Esophagus squamous epithelium (tissue), 5 donors: Measurements from ENCODE around the gene TAAR9. TPM values are rescaled to one million over a fixed set of nuclear protein-coding genes. Genes with fewer than 3 reads are reported as not detected.

Experiments used
- DNase-seq: peaks from one replicate; lab custom pipeline; 2025; lab: John Stamatoyannopoulos, UW
- H3K27ac ChIP-seq, 4 donors: fragments of 200-600 bp; sonication (generic); one replicate each; pipeline ENCODE4 v1.5.1; 2016 to 2019; ENCODE audit warnings: mild to moderate bottlenecking in 1 of 4
- H3K27me3 ChIP-seq, 4 donors: fragments of 200-600 bp; sonication (generic); 1 replicate in 3 of 4; 2 replicates in 1 of 4; pipeline versions ENCODE4 v1.5.1 to v1.6.0; 2017 to 2021; ENCODE audit warnings: antibody characterized with exemption in 1 of 4
- H3K36me3 ChIP-seq, 3 donors: fragments of 200-600 bp; sonication (generic); one replicate each; pipeline ENCODE4 v1.5.1; 2016 to 2019
- H3K4me1 ChIP-seq, 3 donors: fragments of 200-600 bp; sonication (generic); one replicate each; pipeline ENCODE4 v1.5.1; 2017 to 2019
- H3K4me3 ChIP-seq, 4 donors: fragments of 200-600 bp; sonication (generic); 1 replicate in 3 of 4; 2 replicates in 1 of 4; pipeline ENCODE4 v1.5.1; 2016 to 2019; ENCODE audit warnings: mild to moderate bottlenecking in 2 of 4, moderate library complexity in 1 of 4
- H3K9me3 ChIP-seq, 3 donors: fragments of 200-600 bp; sonication (generic); one replicate each; pipeline ENCODE4 v1.5.1; 2016 to 2019
- POLR2A ChIP-seq, 4 donors: fragments of 450-650 bp; IDR thresholded peaks; one replicate each; pipeline ENCODE4 v1.6.1; 2017; ENCODE audit warnings: antibody characterized with exemption in 4 of 4, mild to moderate bottlenecking in 4 of 4, moderate library complexity in 3 of 4
- WGBS, 2 donors: methylation state at CpG; one replicate each; pipeline ENCODE4 v1.1.5; 2018; 5-methylcytosine and 5-hydroxymethylcytosine counted together
- intact Hi-C: fragments of 100-400 bp; cut with DNase I; formaldehyde crosslinking; loops from one replicate; pipeline ENCODE4 v1.15.0; 2022
- total RNA-seq, 4 donors: library from RNA; depleted of rRNA; stranded (reverse); fragments of >200 nt; gene quantifications; one replicate each; pipeline ENCODE4 v1.1.0, GENCODE V29; 2016
- TF ChIP-seq, protein P1 (sequence below), 6 experiments: fragments of 450-650 bp in 4 of 6; fragments of 200-600 bp in 2 of 6; sonication (generic) in 2 of 6; IDR thresholded peaks; one replicate each; pipeline ENCODE4 v1.5.1; 2016 to 2019; ENCODE audit warnings: antibody characterized with exemption in 6 of 6, mild to moderate bottlenecking in 4 of 6, moderate library complexity in 4 of 6
- donor health status: DM: yes; HTN: yes; CAD: no.

The TAAR9 gene
- total RNA-seq, 4 donors from 2014 or later = not detected

DNA sequence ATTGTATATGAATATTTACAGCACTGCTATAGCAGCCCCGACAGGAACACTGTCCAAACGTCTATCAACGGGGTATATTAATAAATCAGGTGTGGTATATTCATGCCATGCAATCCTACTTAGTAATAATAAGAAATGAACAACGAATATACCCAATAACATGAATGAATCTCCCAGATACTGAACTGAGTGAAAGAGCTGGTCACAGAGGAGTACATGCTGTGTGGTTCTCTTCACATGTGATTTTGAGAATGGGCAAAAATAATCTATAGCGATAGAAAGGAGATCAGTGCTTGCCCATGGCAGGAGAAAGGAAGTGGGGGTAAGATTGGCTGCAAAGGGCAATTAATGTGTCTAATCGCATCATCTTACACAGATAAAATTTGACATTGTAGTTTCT is 28.3 kb downstream of the TAAR9 start:
- no peaks in the 10 kb centered on the region for H3K9me3 ChIP-seq
- TF ChIP-seq POLR2A (IDR thresholded peaks at IDR 0.05) = no peak
- TF ChIP-seq, protein P1, sequence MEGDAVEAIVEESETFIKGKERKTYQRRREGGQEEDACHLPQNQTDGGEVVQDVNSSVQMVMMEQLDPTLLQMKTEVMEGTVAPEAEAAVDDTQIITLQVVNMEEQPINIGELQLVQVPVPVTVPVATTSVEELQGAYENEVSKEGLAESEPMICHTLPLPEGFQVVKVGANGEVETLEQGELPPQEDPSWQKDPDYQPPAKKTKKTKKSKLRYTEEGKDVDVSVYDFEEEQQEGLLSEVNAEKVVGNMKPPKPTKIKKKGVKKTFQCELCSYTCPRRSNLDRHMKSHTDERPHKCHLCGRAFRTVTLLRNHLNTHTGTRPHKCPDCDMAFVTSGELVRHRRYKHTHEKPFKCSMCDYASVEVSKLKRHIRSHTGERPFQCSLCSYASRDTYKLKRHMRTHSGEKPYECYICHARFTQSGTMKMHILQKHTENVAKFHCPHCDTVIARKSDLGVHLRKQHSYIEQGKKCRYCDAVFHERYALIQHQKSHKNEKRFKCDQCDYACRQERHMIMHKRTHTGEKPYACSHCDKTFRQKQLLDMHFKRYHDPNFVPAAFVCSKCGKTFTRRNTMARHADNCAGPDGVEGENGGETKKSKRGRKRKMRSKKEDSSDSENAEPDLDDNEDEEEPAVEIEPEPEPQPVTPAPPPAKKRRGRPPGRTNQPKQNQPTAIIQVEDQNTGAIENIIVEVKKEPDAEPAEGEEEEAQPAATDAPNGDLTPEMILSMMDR (IDR thresholded peaks at IDR 0.05) = no peak
- WGBS, 2 donors = 81 to 84% methylated on average over 6 of the region's 6 CpGs
- H3K27me3 ChIP-seq = peaks cover 0 to 18% (median 0%) of the 10 kb centered on the region in 4 donors
- no peak for DNase-seq
- H3K4me3 ChIP-seq = no peak overlapping the region
- no peak overlapping the region for H3K27ac ChIP-seq
- intact Hi-C loops = no loop called here
- H3K4me1 ChIP-seq = no peaks in the 10 kb centered on the region
- H3K36me3 ChIP-seq = no peaks in the 10 kb centered on the region

- WGBS, 2 donors = 32 to 55% methylated on average over 1 of the region's 1 CpG
- DNase-seq = no peak
- H3K4me3 ChIP-seq = no peak overlapping the region
- no peaks in the 10 kb centered on the region for H3K4me1 ChIP-seq
- intact Hi-C loops = no loop called here
- H3K27me3 ChIP-seq = peaks cover 0 to 18% (median 0%) of the 10 kb centered on the region in 4 donors
- TF ChIP-seq, protein P1 (IDR thresholded peaks at IDR 0.05) = no peak
- TF ChIP-seq POLR2A (IDR thresholded peaks at IDR 0.05) = no peak
- H3K9me3 ChIP-seq = no peaks in the 10 kb centered on the region
- no peaks in the 10 kb centered on the region for H3K36me3 ChIP-seq
- no peak overlapping the region for H3K27ac ChIP-seq
Measured at GRCh38 chr6:132567566-132567965, 29.5 kb downstream of the TAAR9 start.

- Histone ChIP-seq H3K4me3 (no peak overlapping the region), H3K27me3 (peaks cover 0 to 18% (median 0%) of the 10 kb centered on the region in 4 donors), H3K9me3 (no peaks in the 10 kb centered on the region), H3K36me3 (no peaks in the 10 kb centered on the region), H3K27ac (no peak overlapping the region), H3K4me1 (no peaks in the 10 kb centered on the region)
- no peak for DNase-seq
- intact Hi-C loops = no loop called here
- 46 to 54% methylated on average over 6 of the region's 6 CpGs for WGBS, 2 donors
- no peak for TF ChIP-seq POLR2A (IDR thresholded peaks at IDR 0.05)
- TF ChIP-seq, protein P1 (IDR thresholded peaks at IDR 0.05) = no peak
Measured at GRCh38 chr6:132568611-132569010, 30.5 kb downstream of the TAAR9 start.

DNA sequence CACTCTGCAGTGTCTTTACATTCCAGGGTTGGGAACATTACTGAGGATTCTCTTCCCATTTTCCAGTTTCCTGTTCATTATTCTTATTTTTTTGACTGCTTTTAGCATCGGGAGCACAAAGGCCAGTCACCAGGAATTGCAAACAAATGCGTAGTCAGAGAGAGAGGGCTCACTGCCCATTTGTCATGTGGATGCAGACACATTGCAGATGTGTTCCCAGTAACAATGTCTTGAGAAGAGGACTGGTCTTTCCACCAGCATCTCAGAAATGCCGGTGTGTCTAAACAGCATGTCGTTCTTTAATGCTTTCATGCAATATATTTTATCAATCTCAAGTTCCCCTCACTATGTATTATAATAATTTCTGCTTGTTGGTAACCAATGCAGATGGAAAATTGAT is 31.1 kb downstream of the TAAR9 start:
- H3K27ac ChIP-seq = no peak overlapping the region
- no peak overlapping the region for H3K4me3 ChIP-seq
- H3K4me1 ChIP-seq = no peaks in the 10 kb centered on the region
- H3K27me3 ChIP-seq = peaks cover 0 to 18% (median 0%) of the 10 kb centered on the region in 4 donors
- H3K9me3 ChIP-seq = no peaks in the 10 kb centered on the region
- intact Hi-C loops = no loop called here
- H3K36me3 ChIP-seq = no peaks in the 10 kb centered on the region
- TF ChIP-seq, protein P1 (IDR thresholded peaks at IDR 0.05) = no peak
- TF ChIP-seq POLR2A (IDR thresholded peaks at IDR 0.05) = no peak
- DNase-seq = no peak
- WGBS, 2 donors = 46 to 55% methylated on average over 4 of the region's 4 CpGs

DNA sequence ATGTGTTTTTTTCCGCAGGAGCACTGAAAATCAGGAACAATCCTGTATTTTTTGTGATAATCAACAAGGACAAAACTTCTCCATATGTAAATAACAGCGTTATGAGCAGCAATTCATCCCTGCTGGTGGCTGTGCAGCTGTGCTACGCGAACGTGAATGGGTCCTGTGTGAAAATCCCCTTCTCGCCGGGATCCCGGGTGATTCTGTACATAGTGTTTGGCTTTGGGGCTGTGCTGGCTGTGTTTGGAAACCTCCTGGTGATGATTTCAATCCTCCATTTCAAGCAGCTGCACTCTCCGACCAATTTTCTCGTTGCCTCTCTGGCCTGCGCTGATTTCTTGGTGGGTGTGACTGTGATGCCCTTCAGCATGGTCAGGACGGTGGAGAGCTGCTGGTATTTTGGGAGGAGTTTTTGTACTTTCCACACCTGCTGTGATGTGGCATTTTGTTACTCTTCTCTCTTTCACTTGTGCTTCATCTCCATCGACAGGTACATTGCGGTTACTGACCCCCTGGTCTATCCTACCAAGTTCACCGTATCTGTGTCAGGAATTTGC is 32.2 kb downstream of the TAAR9 start, which contains the start of gene TAAR6:
Gene TAAR6, plus strand, starts transcription at position 102 of the 557 bp plus-strand sequence. Its CDS starts 0 bp downstream, at position 102.
- Histone ChIP-seq H3K36me3 (no peaks in the 10 kb centered on the region), H3K9me3 (no peaks in the 10 kb centered on the region), H3K4me1 (no peaks in the 10 kb centered on the region), H3K4me3 (no peak within 1 kb of the TSS), H3K27ac (no peak within 1 kb of the TSS), H3K27me3 (peaks cover 0 to 13% (median 0%) of the 10 kb centered on the region in 4 donors)
- WGBS, 2 donors = 70 to 78% methylated on average over 15 of the region's 15 CpGs
- intact Hi-C loops = no loop called here
- DNase-seq = no peak
- TF ChIP-seq, protein P1 (IDR thresholded peaks at IDR 0.05) = no peak
- no peak for TF ChIP-seq POLR2A (IDR thresholded peaks at IDR 0.05)
